Pancreas (tissue), 10 donors: ENCODE results near the gene PDE2A. TPM values are rescaled to one million over a fixed set of nuclear protein-coding genes. Genes with fewer than 3 reads are reported as not detected.

ENCODE experiments used
- ATAC-seq, 4 donors: fragments of 200-7000 bp; cut with Tn5 transposase; one replicate each; pipeline versions ENCODE4 v1.8.0 to v1.9.1; 2020; ENCODE audit warnings: mild to moderate bottlenecking in 4 of 4, moderate library complexity in 4 of 4
- DNase-seq, 6 donors: peaks; one replicate each; pipeline ENCODE4 v3.0.0-alpha.2; 2020
- FAIRE-seq: peaks from 2 replicates; lab custom pipeline; 2012; peaks lifted over from hg19 to GRCh38; lab: Jason Lieb, UNC
- H3K27ac ChIP-seq, 4 donors: fragments of 200-600 bp; sonication (generic); 1 replicate in 3 of 4; 2 replicates in 1 of 4; pipeline versions ENCODE4 v1.5.0 to v1.8.0; 2020
- H3K27me3 ChIP-seq, 4 donors: fragments of 200-600 bp; one replicate each; pipeline ENCODE4 v1.8.0; 2021
- H3K36me3 ChIP-seq, 3 donors: fragments of 200-600 bp; sonication (generic) in 1 of 3; one replicate each; pipeline versions ENCODE4 v1.5.0 to v1.8.0; 2020 to 2021
- H3K4me1 ChIP-seq, 3 donors: fragments of 200-600 bp; one replicate each; pipeline ENCODE4 v1.8.0; 2021
- H3K4me3 ChIP-seq, 4 donors: fragments of 200-600 bp; sonication (generic) in 2 of 4; one replicate each; pipeline versions ENCODE4 v1.5.0 to v1.8.0; 2020 to 2021
- H3K9me3 ChIP-seq, 4 donors: fragments of 200-600 bp; one replicate each; pipeline ENCODE4 v1.8.0; 2021
- WGBS, 2 donors: extraction: QIAGEN DNeasy Blood & Tissue Kit; methylation state at CpG; one replicate each; pipeline ENCODE4 v1.1.7; 2013; 5-methylcytosine and 5-hydroxymethylcytosine counted together
- intact Hi-C, 3 donors: fragments of 100-400 bp; cut with DNase I; formaldehyde crosslinking; loops; one replicate each; pipeline versions ENCODE4 v1.11.1 to v1.14.2; 2022
- polyA plus RNA-seq, 2 donors: library from polyadenylated mRNA; stranded (reverse); fragments of 200-250 nt; gene quantifications; one replicate each; pipeline ENCODE4 v1.2.3, GENCODE V29; 2013
- total RNA-seq, 6 donors: library from RNA; stranded (reverse); fragmentation: NEBNext Ultra II Directional in 4 of 6; extraction: Animal tissue kit (Norgen Biotek cat#: 25700) in 4 of 6; gene quantifications; one replicate each; pipeline versions ENCODE4 v1.2.1 to v1.2.4, GENCODE V29; 2021 to 2023
- TF ChIP-seq, protein P1 (sequence below), 4 donors: fragments of 200-600 bp; sonication (generic) in 3 of 4; IDR thresholded peaks; one replicate each; pipeline versions ENCODE4 v1.5.0 to v1.8.0; 2021; ENCODE audit warnings: antibody characterized with exemption in 4 of 4
- donor health status: healthy with polysubstance abuse.
- donor health status: DM: no; HTN: no; CAD: no; lungs with moderate emphysema.
- donor health status: DM: no; HTN: no; CAD: no.
- donor health status: control.
- donor health status: control.
- donor health status: Bipolar disorder and iron deficiency.
- donor health status: DM: yes; HTN: yes; CAD: no.
- donor health status: DM: no; HTN: no; CAD: no.
- donor health status: DM: no; HTN: no; CAD: no.
- donor health status: DM: yes; HTN: yes; CAD: no.

Gene PDE2A
- total and polyA plus RNA-seq, 8 donors = 2.1 to 16.3 (median 4.1) TPM

DNA sequence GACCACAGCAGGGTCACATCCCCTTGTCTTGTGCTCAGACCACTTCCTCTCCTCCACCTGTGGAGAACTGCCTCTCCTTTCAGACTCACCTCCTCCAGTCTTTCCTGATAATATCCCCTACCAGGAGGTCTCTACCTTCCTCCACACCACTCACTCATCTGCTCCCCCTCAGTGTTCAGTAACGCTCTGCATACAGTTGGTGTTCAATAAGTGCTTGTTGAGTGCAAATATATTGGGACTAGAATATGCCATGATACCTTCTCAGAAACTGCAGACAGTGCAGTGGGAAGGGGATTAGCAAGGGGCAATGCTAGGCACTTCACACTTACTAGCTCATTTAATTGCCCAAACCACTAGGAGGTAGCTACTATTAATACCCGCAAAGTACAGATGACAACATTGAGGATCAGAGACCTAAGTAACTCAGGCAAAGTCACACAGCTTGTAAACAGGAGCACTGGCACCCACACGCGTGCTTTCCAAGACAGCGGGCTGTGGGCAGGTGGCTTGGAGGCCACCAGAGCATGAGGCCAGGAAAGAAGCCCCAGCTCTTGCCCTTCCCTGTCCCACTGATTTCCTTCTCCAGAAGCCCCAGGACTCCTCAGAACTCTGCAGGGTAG, 8.1 kb upstream of the PDE2A start:
- intact Hi-C loops = loop anchor here in 1 of 3 donors (10.0 kb wide), 1 partner anchor 218 kb away; no protein-coding TSS in a partner anchor
- Histone ChIP-seq H3K27ac (no peak overlapping the region), H3K36me3 (no peaks in the 10 kb centered on the region), H3K27me3 (peaks cover 0 to 4% (median 0%) of the 10 kb centered on the region in 4 donors), H3K4me1 (no peaks in the 10 kb centered on the region), H3K9me3 (no peaks in the 10 kb centered on the region), H3K4me3 (no peak overlapping the region)
- TF ChIP-seq, protein P1, sequence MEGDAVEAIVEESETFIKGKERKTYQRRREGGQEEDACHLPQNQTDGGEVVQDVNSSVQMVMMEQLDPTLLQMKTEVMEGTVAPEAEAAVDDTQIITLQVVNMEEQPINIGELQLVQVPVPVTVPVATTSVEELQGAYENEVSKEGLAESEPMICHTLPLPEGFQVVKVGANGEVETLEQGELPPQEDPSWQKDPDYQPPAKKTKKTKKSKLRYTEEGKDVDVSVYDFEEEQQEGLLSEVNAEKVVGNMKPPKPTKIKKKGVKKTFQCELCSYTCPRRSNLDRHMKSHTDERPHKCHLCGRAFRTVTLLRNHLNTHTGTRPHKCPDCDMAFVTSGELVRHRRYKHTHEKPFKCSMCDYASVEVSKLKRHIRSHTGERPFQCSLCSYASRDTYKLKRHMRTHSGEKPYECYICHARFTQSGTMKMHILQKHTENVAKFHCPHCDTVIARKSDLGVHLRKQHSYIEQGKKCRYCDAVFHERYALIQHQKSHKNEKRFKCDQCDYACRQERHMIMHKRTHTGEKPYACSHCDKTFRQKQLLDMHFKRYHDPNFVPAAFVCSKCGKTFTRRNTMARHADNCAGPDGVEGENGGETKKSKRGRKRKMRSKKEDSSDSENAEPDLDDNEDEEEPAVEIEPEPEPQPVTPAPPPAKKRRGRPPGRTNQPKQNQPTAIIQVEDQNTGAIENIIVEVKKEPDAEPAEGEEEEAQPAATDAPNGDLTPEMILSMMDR (IDR thresholded peaks at IDR 0.05) = no peak
- no peak for FAIRE-seq
- no peak for DNase-seq
- no peak for ATAC-seq
- 61 to 66% methylated on average over 5 of the region's 5 CpGs for whole genome bisulfite sequencing, 2 donors

DNA sequence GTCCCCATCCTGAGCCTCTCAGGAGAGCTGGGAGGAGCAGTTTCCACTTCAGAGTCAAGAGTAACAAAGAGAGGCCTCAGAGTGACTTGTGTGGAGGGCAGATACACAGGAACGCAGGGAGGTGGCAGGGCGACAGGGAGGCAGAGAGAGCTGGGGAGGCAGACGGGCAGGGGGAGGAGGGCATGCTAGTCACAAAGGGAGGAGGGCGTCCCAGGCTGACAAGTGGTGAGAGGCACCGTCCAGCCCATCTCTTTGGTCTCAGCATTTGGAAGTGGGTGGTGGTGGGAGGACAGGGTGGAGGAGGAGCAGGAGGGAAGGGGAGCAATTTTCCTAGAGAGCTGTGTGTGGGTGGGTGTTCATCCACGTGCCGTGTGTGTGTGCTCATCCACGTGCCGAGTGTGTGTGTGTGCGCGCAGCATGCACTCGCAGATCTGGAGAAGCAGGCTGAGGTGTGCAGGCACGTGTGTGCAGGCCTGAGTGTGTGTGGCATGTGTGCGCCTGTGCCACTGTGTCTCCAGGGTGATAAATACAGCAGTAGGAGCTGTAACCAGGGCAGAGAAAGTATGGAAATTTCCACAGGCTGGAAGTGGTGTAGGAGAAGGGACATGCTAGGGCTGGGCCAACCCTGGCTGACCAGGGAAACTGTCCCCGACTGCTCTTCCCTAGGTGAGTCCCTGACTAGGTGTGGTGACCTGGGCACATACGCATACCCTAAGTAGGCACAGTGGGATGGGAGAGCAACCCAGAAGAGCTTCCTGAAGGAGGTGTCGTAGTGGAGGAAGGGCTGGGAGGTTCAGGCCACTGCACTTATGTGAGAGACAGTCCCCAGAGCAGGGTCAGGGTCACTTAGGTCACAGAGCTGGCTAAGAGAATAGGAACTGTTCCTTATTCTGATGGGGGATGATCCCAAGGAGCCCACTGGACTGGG, 7.3 kb upstream of the PDE2A start:
- intact Hi-C loops = loop anchor here in 1 of 3 donors (10.0 kb wide), 1 partner anchor 217 kb away; no protein-coding TSS in a partner anchor
- Histone ChIP-seq H3K9me3 (no peaks in the 10 kb centered on the region), H3K27ac (no peak overlapping the region), H3K27me3 (peaks cover 0 to 4% (median 0%) of the 10 kb centered on the region in 4 donors), H3K4me3 (no peak overlapping the region), H3K36me3 (no peaks in the 10 kb centered on the region), H3K4me1 (no peaks in the 10 kb centered on the region)
- 21 to 31% methylated on average over 17 of the region's 17 CpGs for WGBS, 2 donors
- FAIRE-seq (no peak), ATAC-seq (peak in 2 of 4 donors; percentile 3 to 6), DNase-seq (no peak)
- TF ChIP-seq, protein P1 (IDR thresholded peaks at IDR 0.05) = no peak

DNA sequence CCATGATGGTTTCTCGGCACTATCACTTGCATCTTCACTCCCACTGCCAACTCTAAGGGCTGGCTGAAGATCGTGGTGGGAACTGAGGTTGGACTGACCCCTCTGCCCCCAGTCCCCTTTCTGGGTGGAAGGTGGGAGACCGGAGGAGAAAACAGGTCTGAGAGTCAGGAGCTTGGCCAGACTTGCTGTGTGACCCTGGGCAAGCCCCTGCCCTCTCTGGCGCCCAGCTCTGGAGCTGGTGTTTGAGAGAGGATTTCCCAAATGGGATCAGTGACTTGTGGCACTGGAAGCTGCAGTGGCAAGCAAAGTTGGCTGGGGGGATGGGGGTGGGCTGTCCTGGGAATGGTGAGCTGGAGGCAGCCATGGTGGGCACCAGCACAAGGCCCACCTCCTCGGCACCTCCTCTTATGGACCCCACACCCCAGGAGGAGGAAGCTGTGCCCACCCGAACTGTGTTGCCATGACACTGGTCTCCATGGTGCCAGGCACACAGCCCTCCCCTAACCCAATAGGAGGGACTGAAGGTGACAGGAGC, 6.5 kb upstream of the PDE2A start:
- H3K4me1 ChIP-seq = no peaks in the 10 kb centered on the region
- H3K4me3 ChIP-seq = no peak overlapping the region
- TF ChIP-seq, protein P1 (IDR thresholded peaks at IDR 0.05) = no peak
- ATAC-seq (no peak), FAIRE-seq (no peak), DNase-seq (no peak)
- intact Hi-C loops = loop anchor here in 1 of 3 donors (10.0 kb wide), 1 partner anchor 216 kb away; no protein-coding TSS in a partner anchor
- no peaks in the 10 kb centered on the region for H3K36me3 ChIP-seq
- 44 to 63% methylated on average over 6 of the region's 6 CpGs for WGBS, 2 donors
- peaks cover 0 to 4% (median 0%) of the 10 kb centered on the region in 4 donors for H3K27me3 ChIP-seq
- no peaks in the 10 kb centered on the region for H3K9me3 ChIP-seq
- no peak overlapping the region for H3K27ac ChIP-seq

DNA sequence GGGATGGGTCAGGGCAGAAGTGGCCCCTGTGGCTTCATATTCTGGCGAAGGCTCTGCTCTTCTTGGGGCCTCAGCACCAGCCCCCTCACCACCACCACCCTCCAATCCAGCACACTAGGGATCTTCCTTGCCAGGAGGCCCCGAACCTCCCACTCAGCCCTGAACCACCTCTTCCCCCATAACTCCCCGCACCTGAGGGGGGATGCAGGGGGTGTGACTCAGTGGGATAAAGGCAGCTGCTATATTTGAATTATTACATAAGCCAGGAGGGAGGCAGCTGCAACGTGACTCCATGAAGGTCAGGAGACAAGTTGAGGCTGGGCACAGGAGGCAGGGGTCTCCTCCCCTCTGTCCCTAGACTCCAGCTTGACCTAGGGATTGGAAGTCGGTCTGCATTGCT, 5.6 kb upstream of the PDE2A start:
- no peak for DNase-seq
- H3K27ac ChIP-seq = no peak overlapping the region
- no peak for ATAC-seq
- H3K27me3 ChIP-seq = peaks cover 0 to 4% (median 0%) of the 10 kb centered on the region in 4 donors
- no peak for FAIRE-seq
- no peaks in the 10 kb centered on the region for H3K9me3 ChIP-seq
- H3K36me3 ChIP-seq = no peaks in the 10 kb centered on the region
- no peak overlapping the region for H3K4me3 ChIP-seq
- TF ChIP-seq, protein P1 (IDR thresholded peaks at IDR 0.05) = no peak
- intact Hi-C loops = loop anchor here in 1 of 3 donors (10.0 kb wide), 1 partner anchor 215 kb away; no protein-coding TSS in a partner anchor
- H3K4me1 ChIP-seq = no peaks in the 10 kb centered on the region
- WGBS, 2 donors = 48 to 62% methylated on average over 5 of the region's 5 CpGs
